ENCODE data around the gene TMCC3. TPM values are rescaled to one million over a fixed set of nuclear protein-coding genes. Genes with fewer than 3 reads are reported as not detected.

The TMCC3 gene
- total RNA-seq, 1 experiment from 2014 or later = 1.9 TPM

- Mint-ChIP-seq H3K4me1 (ENCODE audit: insufficient read depth, unreplicated experiment) (no peaks in the 10 kb centered on the region), H3K27ac (ENCODE audit: low read depth, unreplicated experiment) (no peak overlapping the region), H3K4me3 (ENCODE audit: unreplicated experiment) (no peak overlapping the region), H3K9me3 (ENCODE audit: unreplicated experiment) (no peaks in the 10 kb centered on the region), H3K36me3 (ENCODE audit: insufficient read depth, unreplicated experiment) (no peaks in the 10 kb centered on the region), H3K27me3 (ENCODE audit: insufficient read depth, unreplicated experiment) (no peaks in the 10 kb centered on the region)
- CTCF ChIA-PET = interaction anchor here (1.0 to 1.2 kb wide), 2 partner anchors 38 to 544 kb away, joined by 3 read pairs; no protein-coding TSS in a partner anchor
- BruUV-seq (replicated peaks) = no TSS peak
- POLR2A ChIA-PET = no interaction called here
- intact Hi-C loops (cut with micrococcal nuclease) = no loop called here
- no peak for TF ChIP-seq CTCF (IDR thresholded peaks at IDR 0.05; ENCODE audit: unreplicated experiment)
- no peak for DNase-seq (ENCODE audit: unreplicated experiment)
Measured at GRCh38 chr12:94677778-94678177, 27.4 kb upstream of the TMCC3 start.

- no peaks in the 10 kb centered on the region for H3K36me3 Mint-ChIP-seq (ENCODE audit: insufficient read depth, unreplicated experiment)
- no peaks in the 10 kb centered on the region for H3K4me1 Mint-ChIP-seq (ENCODE audit: insufficient read depth, unreplicated experiment)
- no peaks in the 10 kb centered on the region for H3K27me3 Mint-ChIP-seq (ENCODE audit: insufficient read depth, unreplicated experiment)
- H3K9me3 Mint-ChIP-seq (ENCODE audit: unreplicated experiment) = no peaks in the 10 kb centered on the region
- no TSS peak for BruUV-seq (replicated peaks)
- DNase-seq (ENCODE audit: unreplicated experiment) = no peak
- TF ChIP-seq CTCF (IDR thresholded peaks at IDR 0.05; ENCODE audit: unreplicated experiment) = no peak
- H3K4me3 Mint-ChIP-seq (ENCODE audit: unreplicated experiment) = no peak overlapping the region
- intact Hi-C loops (cut with micrococcal nuclease) = no loop called here
- CTCF ChIA-PET = interaction anchor here (1.2 kb wide), 1 partner anchor 543 kb away, joined by 3 read pairs; no protein-coding TSS in a partner anchor
- H3K27ac Mint-ChIP-seq (ENCODE audit: low read depth, unreplicated experiment) = no peak overlapping the region
- POLR2A ChIA-PET = interaction anchor here (1.0 kb wide), 1 partner anchor 13 kb away, joined by 3 read pairs; no protein-coding TSS in a partner anchor
Measured at GRCh38 chr12:94676922-94677321, 26.6 kb upstream of the TMCC3 start.

- ChIA-PET CTCF (no interaction called here), POLR2A (interaction anchor here (1.0 kb wide), 1 partner anchor 13 kb away, joined by 3 read pairs; no protein-coding TSS in a partner anchor)
- H3K27ac Mint-ChIP-seq (ENCODE audit: low read depth, unreplicated experiment) = no peak overlapping the region
- H3K27me3 Mint-ChIP-seq (ENCODE audit: insufficient read depth, unreplicated experiment) = peaks cover 7% of the 10 kb centered on the region
- H3K9me3 Mint-ChIP-seq (ENCODE audit: unreplicated experiment) = no peaks in the 10 kb centered on the region
- H3K36me3 Mint-ChIP-seq (ENCODE audit: insufficient read depth, unreplicated experiment) = no peaks in the 10 kb centered on the region
- BruUV-seq (replicated peaks) = no TSS peak
- no peak for DNase-seq (ENCODE audit: unreplicated experiment)
- TF ChIP-seq CTCF (IDR thresholded peaks at IDR 0.05; ENCODE audit: unreplicated experiment) = no peak
- no peak overlapping the region for H3K4me3 Mint-ChIP-seq (ENCODE audit: unreplicated experiment)
- intact Hi-C loops (cut with micrococcal nuclease) = no loop called here
- no peaks in the 10 kb centered on the region for H3K4me1 Mint-ChIP-seq (ENCODE audit: insufficient read depth, unreplicated experiment)
Measured at GRCh38 chr12:94676031-94676641, 25.8 kb upstream of the TMCC3 start.

GRCh38 chr12:94674835-94675234 is 24.5 kb upstream of the TMCC3 start:
- Mint-ChIP-seq H3K27ac (ENCODE audit: low read depth, unreplicated experiment) (no peak overlapping the region), H3K9me3 (ENCODE audit: unreplicated experiment) (no peaks in the 10 kb centered on the region), H3K36me3 (ENCODE audit: insufficient read depth, unreplicated experiment) (no peaks in the 10 kb centered on the region), H3K4me1 (ENCODE audit: insufficient read depth, unreplicated experiment) (no peaks in the 10 kb centered on the region), H3K4me3 (ENCODE audit: unreplicated experiment) (no peak overlapping the region), H3K27me3 (ENCODE audit: insufficient read depth, unreplicated experiment) (peaks cover 12% of the 10 kb centered on the region)
- no peak for TF ChIP-seq CTCF (IDR thresholded peaks at IDR 0.05; ENCODE audit: unreplicated experiment)
- POLR2A ChIA-PET = interaction anchor here (1.0 kb wide), 1 partner anchor 30 kb away, joined by 3 read pairs; no protein-coding TSS in a partner anchor
- no peak for DNase-seq (ENCODE audit: unreplicated experiment)
- CTCF ChIA-PET = interaction anchor here (0.6 kb wide), 1 partner anchor 236 kb away, joined by 3 read pairs; no protein-coding TSS in a partner anchor
- intact Hi-C loops (cut with micrococcal nuclease) = no loop called here
- no TSS peak for BruUV-seq (replicated peaks)

All from MCF 10A (cell line).